ENCODE measurements around the gene KRT71.
"Not testable (repeated sequence)": the region's sequence is repeated elsewhere in the genome, so short reads cannot be mapped to it uniquely, and the experiment has no call there.

Gene KRT71

GRCh38 chr12:52519826-52520662, 32.9 kb downstream of the KRT71 start, which contains the start of gene KRT5:
KRT5 (minus strand) TSS chr12:52520394; CDS start chr12:52520296, 98 bp downstream.
- no peak for DNase-seq

GRCh38 chr12:52519387-52519703, 33.6 kb downstream of the KRT71 start:
- DNase-seq = no peak

GRCh38 chr12:52518574-52519386, 34.2 kb downstream of the KRT71 start:
- DNase-seq = no peak

- no peak for DNase-seq
These were observed 35.1 kb downstream of the KRT71 start for GRCh38 chr12:52517888-52518287.

- no peak for DNase-seq
These were observed 35.7 kb downstream of the KRT71 start for GRCh38 chr12:52517005-52517835.

- no peak for DNase-seq
These were observed 36.8 kb downstream of the KRT71 start for GRCh38 chr12:52515927-52516831.

- DNase-seq = no peak
These were observed 37.7 kb downstream of the KRT71 start for GRCh38 chr12:52515319-52515646.

GRCh38 chr12:52514471-52515318, 38.2 kb downstream of the KRT71 start:
- no peak for DNase-seq

GRCh38 chr12:52513736-52514135, 39.2 kb downstream of the KRT71 start:
- DNase-seq = no peak

GRCh38 chr12:52508211-52508610, 44.7 kb downstream of the KRT71 start:
- DNase-seq = no peak

GRCh38 chr12:52506858-52507715, 45.9 kb downstream of the KRT71 start:
- no peak for DNase-seq

GRCh38 chr12:52502877-52503276, 50.1 kb downstream of the KRT71 start:
- no peak for DNase-seq

- DNase-seq = no peak
These were observed 51.5 kb downstream of the KRT71 start for GRCh38 chr12:52501490-52501889.

GRCh38 chr12:52500574-52500973, 52.4 kb downstream of the KRT71 start:
- DNase-seq = not testable (repeated sequence)

GRCh38 chr12:52499806-52500560, 53.0 kb downstream of the KRT71 start:
- DNase-seq = no peak

- no peak for DNase-seq
These were observed 54.0 kb downstream of the KRT71 start for GRCh38 chr12:52498946-52499345.

- DNase-seq = no peak
These were observed 55.0 kb downstream of the KRT71 start for GRCh38 chr12:52497975-52498374.

- DNase-seq = no peak
These were observed 56.3 kb downstream of the KRT71 start for GRCh38 chr12:52496590-52497071.

- DNase-seq = no peak
These were observed 56.9 kb downstream of the KRT71 start for GRCh38 chr12:52496054-52496453.

All from activated CD4-positive, alpha-beta T cell treated with anti-CD3 and anti-CD28 coated beads for 4 hours (primary cell).